H1 (cell line): ENCODE measurements around the gene SAA2. TPM values are rescaled to one million over a fixed set of nuclear protein-coding genes. Genes with fewer than 3 reads are reported as not detected.

Experiments used
- CTCF ChIA-PET: fragments of 300-600 bp; sonication (Branson Sonifier 250); formaldehyde crosslinking; loops from one replicate; lab custom pipeline; 2021; ENCODE audit not compliant: partially characterized antibody; lab: Charles Lee
- POLR2A ChIA-PET: fragments of 300-600 bp; sonication (Branson Sonifier 250); formaldehyde crosslinking; loops from one replicate; lab custom pipeline; 2021; ENCODE audit warnings: inconsistent platforms; ENCODE audit not compliant: partially characterized antibody; lab: Charles Lee
- DNase-seq, 2 experiments: peaks; one replicate each; pipeline versions ENCODE4 v3.0.0 to v3.0.0-alpha.2; 2010 to 2022; ENCODE audit warnings: low spot score in 2 of 2, low read depth in 1 of 2, mixed read lengths in 1 of 2
- FAIRE-seq: peaks from 2 replicates; lab custom pipeline; 2011; peaks lifted over from hg19 to GRCh38; lab: Jason Lieb, UNC
- H2AFZ ChIP-seq: 2 replicates; pipeline ENCODE4 v1.8.1; 2012; ENCODE audit warnings: low read length, inconsistent platforms
- H2AK5ac ChIP-seq: 2 replicates; pipeline ENCODE4 v1.6.1; 2013; ENCODE audit warnings: low read depth, low read length
- H2BK120ac ChIP-seq: replicated peaks from 2 replicates; pipeline ENCODE3; 2013; ENCODE audit warnings: low read depth, low read length, inconsistent platforms
- H2BK12ac ChIP-seq: 2 replicates; pipeline ENCODE4 v1.6.1; 2013; ENCODE audit warnings: low read depth, low read length
- H2BK15ac ChIP-seq: 2 replicates; pipeline ENCODE4 v1.6.1; 2013; ENCODE audit warnings: low read length
- H2BK20ac ChIP-seq: 2 replicates; pipeline ENCODE4 v1.6.1; 2013; ENCODE audit warnings: low read length
- H2BK5ac ChIP-seq: 2 replicates; pipeline ENCODE4 v1.6.1; 2013; ENCODE audit warnings: low read depth, low read length
- H3K14ac ChIP-seq: 2 replicates; pipeline ENCODE4 v1.6.1; 2013; ENCODE audit warnings: inconsistent platforms; ENCODE audit not compliant: insufficient read length
- H3K18ac ChIP-seq: 2 replicates; pipeline ENCODE4 v1.6.1; 2013; ENCODE audit warnings: low read length; ENCODE audit errors: extremely low read depth
- H3K23ac ChIP-seq: 2 replicates; pipeline ENCODE4 v1.6.1; 2013; ENCODE audit warnings: inconsistent platforms; ENCODE audit not compliant: insufficient read length
- H3K23me2 ChIP-seq: 2 replicates; pipeline ENCODE4 v1.6.1; 2013; ENCODE audit warnings: low read depth, low read length
- H3K27ac ChIP-seq: 2 replicates; pipeline ENCODE4 v1.6.1; 2011; ENCODE audit warnings: low read depth, low read length, inconsistent platforms
- H3K27me3 ChIP-seq, 4 experiments: replicated peaks in 1 of 4; 1 replicate in 1 of 4; 2 replicates in 3 of 4; pipeline versions ENCODE4 v1.6.1 to v1.8.1; 2011 to 2013; ENCODE audit warnings: low read length in 3 of 4, mild to moderate bottlenecking in 3 of 4, inconsistent platforms in 2 of 4, mixed read lengths in 2 of 4, moderate library complexity in 1 of 4; ENCODE audit not compliant: control insufficient read depth in 3 of 4, insufficient read depth in 3 of 4; ENCODE audit errors: extremely low read depth in 1 of 4
- H3K36me3 ChIP-seq, 4 experiments: 2 replicates each; pipeline versions ENCODE4 v1.6.1 to v1.8.1; 2011 to 2013; ENCODE audit warnings: mild to moderate bottlenecking in 4 of 4, low read length in 3 of 4, moderate library complexity in 2 of 4, control low read depth in 1 of 4, inconsistent platforms in 1 of 4; ENCODE audit not compliant: insufficient read depth in 4 of 4, control insufficient read depth in 2 of 4
- H3K4ac ChIP-seq: replicated peaks from 2 replicates; pipeline ENCODE3; 2013; ENCODE audit warnings: low read length, low read depth, mixed read lengths, inconsistent platforms; ENCODE audit not compliant: insufficient read length
- H3K4me1 ChIP-seq, 4 experiments: replicated peaks in 1 of 4; 1 replicate in 1 of 4; 2 replicates in 3 of 4; pipeline versions ENCODE4 v1.6.1 to v1.8.1; 2011 to 2013; ENCODE audit warnings: low read length in 3 of 4, inconsistent platforms in 2 of 4, mixed read lengths in 1 of 4; ENCODE audit not compliant: insufficient read depth in 4 of 4, control insufficient read depth in 3 of 4
- H3K4me2 ChIP-seq, 2 experiments: 2 replicates each; pipeline versions ENCODE4 v1.6.1 to v1.8.1; 2011 to 2013; ENCODE audit warnings: low read depth in 2 of 2, low read length in 2 of 2, control low read depth in 1 of 2, inconsistent platforms in 1 of 2, mild to moderate bottlenecking in 1 of 2; ENCODE audit not compliant: insufficient read depth in 1 of 2
- H3K4me3 ChIP-seq, 4 experiments: fragments of 200-600, 300-600 bp in 1 of 4; sonication (generic), shearing (Covaris generic), sonication (Bioruptor Twin) in 1 of 4; 2 replicates each; pipeline versions ENCODE4 v1.5.1 to v1.8.1; 2011 to 2016; ENCODE audit warnings: low read length in 4 of 4, low read depth in 3 of 4, control low read depth in 2 of 4, inconsistent platforms in 2 of 4, mild to moderate bottlenecking in 2 of 4, mixed read lengths in 1 of 4, moderate library complexity in 1 of 4; ENCODE audit not compliant: insufficient read depth in 2 of 4; ENCODE audit errors: extremely low read depth in 1 of 4
- H3K56ac ChIP-seq: replicated peaks from 2 replicates; pipeline ENCODE3; 2013; ENCODE audit warnings: low read depth, mild to moderate bottlenecking, mixed read lengths, low read length, inconsistent platforms; ENCODE audit not compliant: insufficient read length
- H3K79me1 ChIP-seq: 2 replicates; pipeline ENCODE4 v1.6.1; 2013; ENCODE audit warnings: low read depth, low read length, control low read depth
- H3K79me2 ChIP-seq, 2 experiments: 2 replicates each; pipeline versions ENCODE4 v1.6.1 to v1.8.1; 2012 to 2013; ENCODE audit warnings: low read length in 2 of 2, mild to moderate bottlenecking in 2 of 2, inconsistent platforms in 1 of 2; ENCODE audit not compliant: insufficient read depth in 2 of 2, control insufficient read depth in 1 of 2
- H3K9ac ChIP-seq, 4 experiments: replicated peaks in 1 of 4; 1 replicate in 1 of 4; 2 replicates in 3 of 4; pipeline versions ENCODE4 v1.6.1 to v1.8.1; 2011 to 2013; ENCODE audit warnings: low read depth in 3 of 4, low read length in 3 of 4, control low read depth in 2 of 4, mild to moderate bottlenecking in 2 of 4, moderate library complexity in 2 of 4, inconsistent platforms in 1 of 4; ENCODE audit errors: extremely low read depth in 1 of 4
- H3K9me3 ChIP-seq, 2 experiments: 2 replicates each; pipeline versions ENCODE4 v1.6.1 to v1.8.1; 2012 to 2013; ENCODE audit warnings: mild to moderate bottlenecking in 2 of 2, moderate library complexity in 2 of 2, control low read depth in 1 of 2, inconsistent platforms in 1 of 2, low read depth in 1 of 2, low read length in 1 of 2, mixed read lengths in 1 of 2; ENCODE audit not compliant: insufficient read depth in 2 of 2
- H4K20me1 ChIP-seq, 2 experiments: replicated peaks in 1 of 2; 2 replicates each; pipeline versions ENCODE3 to v1.8.1; 2011 to 2013; ENCODE audit warnings: inconsistent platforms in 2 of 2, low read length in 2 of 2, mild to moderate bottlenecking in 1 of 2; ENCODE audit not compliant: insufficient read depth in 2 of 2, control insufficient read depth in 1 of 2
- H4K5ac ChIP-seq: 2 replicates; pipeline ENCODE4 v1.6.1; 2013; ENCODE audit warnings: low read length, low read depth, mixed read lengths, inconsistent platforms; ENCODE audit not compliant: insufficient read length
- H4K8ac ChIP-seq: 2 replicates; pipeline ENCODE4 v1.8.0; 2013; ENCODE audit warnings: mild to moderate bottlenecking, moderate library complexity, low read length, inconsistent platforms; ENCODE audit not compliant: insufficient read depth; ENCODE audit errors: extremely low read depth
- H4K91ac ChIP-seq: replicated peaks from 2 replicates; pipeline ENCODE3; 2013; ENCODE audit warnings: low read length, mixed read lengths, inconsistent platforms; ENCODE audit not compliant: insufficient read length
- RFX5 ChIP-seq: IDR thresholded peaks from 2 replicates; pipeline ENCODE4 v1.6.1; 2011; ENCODE audit warnings: low read depth, low read length, improper control_type of control experiment, borderline replicate concordance
- SIX5 ChIP-seq: IDR thresholded peaks from 2 replicates; pipeline ENCODE4 v1.6.1; 2011; ENCODE audit warnings: mild to moderate bottlenecking, low read depth, low read length
- WGBS, 2 experiments: shearing (Covaris generic) in 1 of 2; methylation state at CpG; one replicate each; pipeline versions ENCODE4 v1.1.6 to v1.1.7; 2013 to 2015; ENCODE audit warnings: low lambda C conversion rate in 2 of 2, mixed read lengths in 2 of 2, inconsistent platforms in 1 of 2, low coverage in 1 of 2, missing lambda C conversion rate in 1 of 2; ENCODE audit not compliant: insufficient replicate concordance in 2 of 2, insufficient coverage in 1 of 2, insufficient read length in 1 of 2; ENCODE audit errors: extremely low coverage in 1 of 2, missing lambda C conversion rate in 1 of 2; 5-methylcytosine and 5-hydroxymethylcytosine counted together
- polyA plus RNA-seq, 7 experiments: library from polyadenylated mRNA; depleted of rRNA in 3 of 7; stranded (reverse) in 5 of 7; unstranded in 2 of 7; fragments of >200 nt in 5 of 7; fragments of 200-250 nt in 2 of 7; gene quantifications; 1 replicate in 5 of 7; 2 replicates in 1 of 7; 4 replicates in 1 of 7; pipeline versions ENCODE4 v1.2.1 to v1.2.3, GENCODE V29; 2011 to 2013; ENCODE audit warnings: missing spikeins in 2 of 7, mixed read lengths in 2 of 7
- total RNA-seq: library from RNA; stranded (reverse); fragmentation: NEBNext Ultra II Directional; extraction: Animal tissue kit (Norgen Biotek cat#: 25700); gene quantifications from 2 replicates; pipeline ENCODE4 v1.2.1, GENCODE V29; 2021

The SAA2 gene
- total and polyA plus RNA-seq, 2 of the 8 experiments (the other 6 are each of a cell fraction or from before 2014, with no cell fraction given): not detected

GRCh38 chr11:18225913-18226312, 22.6 kb downstream of the SAA2 start:
- Histone ChIP-seq H2AK5ac (no peak overlapping the region), H3K27ac (no peak overlapping the region), H3K9ac (no peak overlapping the region), H3K23me2 (peaks cover 4% of the 10 kb centered on the region; the same call in 1 of the 2 replicates), H4K20me1 (peaks cover 0 to 4% of the 10 kb centered on the region in 2 experiments), H4K8ac (no peak overlapping the region), H3K18ac (no peak overlapping the region), H4K5ac (no peak overlapping the region), H3K14ac (no peak overlapping the region), H4K91ac (no peak overlapping the region), H3K4me2 (no peak overlapping the region), H3K56ac (no peak overlapping the region), H3K23ac (no peak overlapping the region), H2BK12ac (no peak overlapping the region), H2BK5ac (no peak overlapping the region), H3K4me1 (no peaks in the 10 kb centered on the region), H3K36me3 (no peaks in the 10 kb centered on the region), H3K79me1 (no peaks in the 10 kb centered on the region), H3K79me2 (no peaks in the 10 kb centered on the region), H3K9me3 (no peaks in the 10 kb centered on the region), H3K4ac (no peak overlapping the region), H2BK120ac (no peak overlapping the region), H3K4me3 (no peak overlapping the region), H3K27me3 (no peaks in the 10 kb centered on the region), H2BK20ac (no peak overlapping the region), H2BK15ac (no peak overlapping the region), H2AFZ (no peak overlapping the region)
- FAIRE-seq: no peak
- ChIA-PET CTCF (interaction anchor here (3.2 to 4.8 kb wide), 3 partner anchors 18 to 110 kb away, joined by 10 to 18 read pairs (median 17); no protein-coding TSS in a partner anchor), POLR2A (interaction anchor here (0.6 to 1.0 kb wide), 2 partner anchors 18 to 197 kb away, joined by 3 to 5 read pairs; no protein-coding TSS in a partner anchor)
- 88% methylated on average over 2 of the region's 2 CpGs; no CpG with 5 or more reads in 1 of the 2 experiments for WGBS, 2 experiments
- no peak for DNase-seq
- TF ChIP-seq RFX5 (no peak), SIX5 (no peak)
